CD4-positive, CD25-positive, alpha-beta regulatory T cell (primary cell): ENCODE data around the gene RNF157. TPM values are rescaled to one million over a fixed set of nuclear protein-coding genes. Genes with fewer than 3 reads are reported as not detected.

Source experiments
- ATAC-seq, 2 donors: fragments of 150-1000 bp; cut with Tn5 transposase; one replicate each; pipeline ENCODE4 v1.10.0; 2021; ENCODE audit warnings: low read depth in 2 of 2, moderate number of reproducible peaks in 2 of 2, moderate library complexity in 1 of 2
- DNase-seq, 3 donors: peaks; one replicate each; pipeline versions ENCODE4 v3.0.0 to v3.0.0-alpha.2; 2012 to 2022; ENCODE audit warnings: mixed read lengths in 1 of 3
- H3K27ac ChIP-seq: one replicate; pipeline ENCODE4 v1.7.0; 2013; ENCODE audit warnings: mild to moderate bottlenecking, low read length; ENCODE audit not compliant: insufficient read depth, poor library complexity, severe bottlenecking
- H3K27me3 ChIP-seq: one replicate; pipeline ENCODE4 v1.7.0; 2013; ENCODE audit warnings: low read length; ENCODE audit not compliant: control insufficient read depth, insufficient read depth
- H3K36me3 ChIP-seq: one replicate; pipeline ENCODE4 v1.7.0; 2013; ENCODE audit warnings: mild to moderate bottlenecking, low read length, moderate library complexity; ENCODE audit not compliant: control insufficient read depth, insufficient read depth
- H3K4me1 ChIP-seq: 2 replicates; pipeline ENCODE4 v1.7.0; 2013; ENCODE audit warnings: mild to moderate bottlenecking, low read length; ENCODE audit not compliant: insufficient read depth, control insufficient read depth, poor library complexity, severe bottlenecking
- H3K4me3 ChIP-seq: one replicate; pipeline ENCODE4 v1.7.0; 2013; ENCODE audit warnings: low read depth, mild to moderate bottlenecking, low read length, moderate library complexity
- H3K9me3 ChIP-seq, 2 experiments: 1 replicate in 1 of 2; 2 replicates in 1 of 2; pipeline ENCODE4 v1.7.0; 2013; ENCODE audit warnings: low read length in 2 of 2, mild to moderate bottlenecking in 1 of 2, moderate library complexity in 1 of 2; ENCODE audit not compliant: control insufficient read depth in 2 of 2
- H3K27ac Mint-ChIP-seq, 3 donors: one replicate each; pipeline ENCODE4 v1.8.0; 2020 to 2022; ENCODE audit warnings: mild to moderate bottlenecking in 3 of 3, mixed read lengths in 3 of 3, moderate library complexity in 2 of 3
- H3K27me3 Mint-ChIP-seq: one replicate; pipeline ENCODE4 v1.8.0; 2022; ENCODE audit warnings: mild to moderate bottlenecking, mixed read lengths
- H3K36me3 Mint-ChIP-seq: one replicate; pipeline ENCODE4 v1.8.0; 2020; ENCODE audit warnings: mixed read lengths
- H3K4me1 Mint-ChIP-seq, 4 donors: one replicate each; pipeline ENCODE4 v1.8.0; 2020 to 2022; ENCODE audit warnings: mixed read lengths in 4 of 4, mild to moderate bottlenecking in 1 of 4
- H3K4me3 Mint-ChIP-seq, 4 donors: one replicate each; pipeline ENCODE4 v1.8.0; 2020 to 2022; ENCODE audit warnings: mild to moderate bottlenecking in 4 of 4, mixed read lengths in 4 of 4, moderate library complexity in 3 of 4
- H3K9me3 Mint-ChIP-seq, 7 donors: one replicate each; pipeline ENCODE4 v1.8.0; 2020 to 2022; ENCODE audit warnings: mixed read lengths in 7 of 7, mild to moderate bottlenecking in 3 of 7, moderate library complexity in 2 of 7
- polyA plus RNA-seq, 4 donors: library from polyadenylated mRNA; unstranded; fragments of 300-500 nt; fragmentation: Illumina TruSeq; gene quantifications; one replicate each; pipeline ENCODE4 v1.2.3, GENCODE V29; 2021
- total RNA-seq: library from RNA; stranded (reverse); gene quantifications from one replicate; pipeline ENCODE4 v1.2.3, GENCODE V29; 2022

The RNF157 gene
- total and polyA plus RNA-seq, 5 donors from 2014 or later = 3.3 to 17.7 (median 5.1) TPM

- Mint-ChIP-seq H3K4me3 (peak overlapping the region; percentile 77 to 93 (median 89)), H3K4me1 (peaks cover 19 to 50% (median 22%) of the 10 kb centered on the region in 4 donors), H3K27me3 (peaks cover 17% of the 10 kb centered on the region), H3K27ac (peak overlapping the region; percentile 71 to 93 (median 73)), H3K9me3 (no peaks in the 10 kb centered on the region), H3K36me3 (no peaks in the 10 kb centered on the region)
- Histone ChIP-seq H3K4me3 (no peak overlapping the region), H3K27ac (peak overlapping the region; percentile 65), H3K36me3 (no peaks in the 10 kb centered on the region), H3K4me1 (peaks cover 22% of the 10 kb centered on the region), H3K27me3 (peaks cover 4% of the 10 kb centered on the region), H3K9me3 (no peaks in the 10 kb centered on the region)
- ATAC-seq (peak in 1 of 2 donors; percentile 4), DNase-seq (no peak)
Measured at GRCh38 chr17:76239538-76240274, 587 bp downstream of the RNF157 start.

DNA sequence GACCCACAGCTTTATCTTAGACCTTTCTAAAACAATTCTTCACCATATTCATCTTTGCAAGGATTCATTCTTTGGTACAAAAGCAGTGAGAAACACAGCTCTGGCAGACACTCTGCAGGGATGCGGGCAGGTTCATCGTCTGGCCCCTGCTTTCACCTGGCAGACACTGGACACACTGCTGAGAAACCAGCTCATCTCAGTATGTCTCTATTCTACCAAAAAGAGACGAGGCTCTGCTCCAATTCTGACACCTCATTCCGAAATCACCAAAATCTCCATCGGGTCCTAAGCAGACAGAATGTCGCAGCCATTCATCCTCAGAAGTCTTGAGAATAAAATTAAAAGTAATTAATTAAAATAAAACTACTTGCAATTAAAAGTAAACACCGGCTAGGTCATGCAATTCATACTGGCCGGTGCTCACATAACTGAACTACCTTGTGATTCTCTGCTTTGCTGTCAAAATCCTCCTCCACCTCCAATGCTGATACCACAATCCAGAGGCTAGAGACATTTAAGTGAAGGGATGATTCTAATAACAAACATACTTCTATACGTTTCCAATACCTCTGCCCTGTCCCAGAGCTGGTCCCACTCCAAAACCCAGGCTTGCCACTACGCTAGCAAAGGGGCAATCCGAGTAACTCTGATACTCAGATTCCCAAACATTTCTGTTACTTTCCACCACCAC lies 1.3 kb downstream of the RNF157 start:
- Mint-ChIP-seq H3K4me1 (peaks cover 25 to 57% (median 29%) of the 10 kb centered on the region in 4 donors), H3K4me3 (peak overlapping the region; percentile 77 to 93 (median 89)), H3K27me3 (peaks cover 17% of the 10 kb centered on the region), H3K36me3 (no peaks in the 10 kb centered on the region), H3K27ac (peak overlapping the region; percentile 71 to 93 (median 73)), H3K9me3 (no peaks in the 10 kb centered on the region)
- Histone ChIP-seq H3K27me3 (peaks cover 4% of the 10 kb centered on the region), H3K36me3 (no peaks in the 10 kb centered on the region), H3K4me3 (peak overlapping the region; percentile 53), H3K9me3 (no peaks in the 10 kb centered on the region), H3K27ac (peak overlapping the region; percentile 65), H3K4me1 (peaks cover 22% of the 10 kb centered on the region)
- no peak for DNase-seq
- no peak for ATAC-seq

DNA sequence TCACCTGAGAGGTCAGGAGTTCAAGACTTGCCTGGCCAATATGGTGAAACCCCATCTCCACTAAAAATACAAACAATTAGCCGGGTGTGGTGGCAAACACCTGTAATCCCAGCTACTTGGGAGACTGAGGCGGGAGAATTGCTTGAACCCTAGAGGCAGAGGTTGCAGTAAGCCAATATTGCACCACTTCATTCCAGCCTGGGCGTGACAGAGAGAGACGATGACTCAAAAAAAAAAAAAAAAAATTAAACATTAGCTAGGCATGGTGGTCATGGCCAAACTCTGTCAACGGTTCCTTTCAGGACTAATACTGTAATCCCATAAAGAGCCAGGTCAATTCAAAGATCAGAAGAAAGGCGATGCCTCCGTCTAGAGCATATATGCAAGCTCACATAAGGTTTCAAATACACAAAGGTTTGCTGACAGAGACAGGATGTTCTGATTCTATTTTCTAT lies 2.4 kb downstream of the RNF157 start:
- DNase-seq = no peak

DNA sequence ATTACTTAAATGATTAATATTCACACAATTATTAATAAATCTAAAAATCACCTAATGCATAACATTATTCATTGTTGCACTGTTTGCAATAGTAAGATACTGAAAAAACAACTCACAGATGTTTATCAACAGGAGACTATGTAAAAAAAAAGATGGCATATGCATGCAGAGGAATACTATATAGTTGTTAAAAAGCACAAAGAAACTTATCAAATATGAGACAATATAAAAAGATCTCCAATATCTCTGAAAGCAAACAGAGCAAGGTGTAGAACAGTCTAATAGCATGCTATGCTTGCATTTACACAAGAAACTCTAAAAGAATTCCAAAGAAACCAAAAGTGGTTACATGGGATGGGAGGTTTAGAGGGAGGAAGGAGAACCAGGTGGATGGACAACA lies 3.7 kb downstream of the RNF157 start:
- ATAC-seq = no peak
- no peak overlapping the region for H3K27ac ChIP-seq
- Mint-ChIP-seq H3K4me3 (peak overlapping the region in 1 of 4 donors; percentile 68), H3K36me3 (peaks cover 2% of the 10 kb centered on the region), H3K4me1 (peaks cover 28 to 53% (median 35%) of the 10 kb centered on the region in 4 donors), H3K27ac (no peak overlapping the region), H3K27me3 (peaks cover 16% of the 10 kb centered on the region), H3K9me3 (no peaks in the 10 kb centered on the region)
- H3K27me3 ChIP-seq = no peaks in the 10 kb centered on the region
- H3K9me3 ChIP-seq = no peaks in the 10 kb centered on the region
- peaks cover 22% of the 10 kb centered on the region for H3K4me1 ChIP-seq
- H3K4me3 ChIP-seq = no peak overlapping the region
- DNase-seq = no peak
- no peaks in the 10 kb centered on the region for H3K36me3 ChIP-seq

More for the DNA sequence above, 2.4 kb downstream of the RNF157 start:
- Mint-ChIP-seq H3K36me3 (no peaks in the 10 kb centered on the region), H3K27me3 (peaks cover 20% of the 10 kb centered on the region), H3K9me3 (no peaks in the 10 kb centered on the region), H3K27ac (peak overlapping the region; percentile 49 to 75 (median 73)), H3K4me1 (peaks cover 25 to 53% (median 33%) of the 10 kb centered on the region in 4 donors), H3K4me3 (peak overlapping the region; percentile 77 to 91 (median 88))
- Histone ChIP-seq H3K4me3 (no peak overlapping the region), H3K9me3 (no peaks in the 10 kb centered on the region), H3K27me3 (peaks cover 4% of the 10 kb centered on the region), H3K27ac (peak overlapping the region; percentile 15), H3K4me1 (peaks cover 22% of the 10 kb centered on the region), H3K36me3 (no peaks in the 10 kb centered on the region)
- no peak for ATAC-seq

- no peak overlapping the region for H3K4me3 Mint-ChIP-seq
- H3K36me3 Mint-ChIP-seq = peaks cover 3% of the 10 kb centered on the region
- DNase-seq (no peak), ATAC-seq (no peak)
- H3K4me3 ChIP-seq = no peak overlapping the region
- H3K27ac Mint-ChIP-seq = peak overlapping the region in 1 of 3 donors; percentile 38
- peaks cover 9% of the 10 kb centered on the region for H3K27me3 Mint-ChIP-seq
- peak overlapping the region; percentile 33 for H3K27ac ChIP-seq
- H3K27me3 ChIP-seq = no peaks in the 10 kb centered on the region
- no peaks in the 10 kb centered on the region for H3K9me3 ChIP-seq
- H3K9me3 Mint-ChIP-seq = no peaks in the 10 kb centered on the region
- H3K4me1 ChIP-seq = peaks cover 17% of the 10 kb centered on the region
- peaks cover 24 to 47% (median 31%) of the 10 kb centered on the region in 4 donors for H3K4me1 Mint-ChIP-seq
- no peaks in the 10 kb centered on the region for H3K36me3 ChIP-seq
Measured at GRCh38 chr17:76235883-76236282, 4.4 kb downstream of the RNF157 start.

GRCh38 chr17:76234354-76234679 lies 6.0 kb downstream of the RNF157 start:
- H3K4me3 ChIP-seq = peak overlapping the region; percentile 24
- peak overlapping the region; percentile 55 to 77 (median 58) for H3K27ac Mint-ChIP-seq
- no peaks in the 10 kb centered on the region for H3K36me3 ChIP-seq
- H3K4me1 Mint-ChIP-seq = peaks cover 25 to 49% (median 32%) of the 10 kb centered on the region in 4 donors
- DNase-seq = peak in 1 of 3 donors; percentile 29
- peaks cover 0 to 1% (median 0%) of the 10 kb centered on the region in 7 donors for H3K9me3 Mint-ChIP-seq
- H3K4me1 ChIP-seq = peaks cover 7% of the 10 kb centered on the region
- peak overlapping the region in 1 of 4 donors; percentile 61 for H3K4me3 Mint-ChIP-seq
- no peaks in the 10 kb centered on the region for H3K27me3 ChIP-seq
- no peaks in the 10 kb centered on the region for H3K9me3 ChIP-seq
- peaks cover 12% of the 10 kb centered on the region for H3K27me3 Mint-ChIP-seq
- no peak for ATAC-seq
- H3K27ac ChIP-seq = no peak overlapping the region
- peaks cover 3% of the 10 kb centered on the region for H3K36me3 Mint-ChIP-seq

GRCh38 chr17:76233588-76234353 lies 6.5 kb downstream of the RNF157 start:
- H3K4me1 Mint-ChIP-seq = peaks cover 24 to 48% (median 33%) of the 10 kb centered on the region in 4 donors
- H3K36me3 Mint-ChIP-seq = peaks cover 6% of the 10 kb centered on the region

More at GRCh38 chr17:76233588-76234353, 6.5 kb downstream of the RNF157 start:
- H3K27me3 ChIP-seq = no peaks in the 10 kb centered on the region
- peaks cover 2% of the 10 kb centered on the region for H3K4me1 ChIP-seq
- DNase-seq = no peak
- H3K9me3 ChIP-seq = no peaks in the 10 kb centered on the region
- H3K27ac Mint-ChIP-seq = peak overlapping the region in 2 of 3 donors; percentile 21 to 58
- no peak overlapping the region for H3K4me3 Mint-ChIP-seq
- no peak for ATAC-seq
- peak overlapping the region; percentile 24 for H3K4me3 ChIP-seq
- no peaks in the 10 kb centered on the region for H3K36me3 ChIP-seq
- peaks cover 17% of the 10 kb centered on the region for H3K27me3 Mint-ChIP-seq
- H3K9me3 Mint-ChIP-seq = peaks cover 0 to 2% (median 0%) of the 10 kb centered on the region in 7 donors
- H3K27ac ChIP-seq = no peak overlapping the region
